Thymus (tissue), 14 donors: ENCODE measurements around the gene ZNF791. TPM values are rescaled to one million over a fixed set of nuclear protein-coding genes. Genes with fewer than 3 reads are reported as not detected.
A peak's percentile ranks its signal among the peaks of the same experiment; 100 is the strongest.
"Not testable (repeated sequence)": the region's sequence is repeated elsewhere in the genome, so short reads cannot be mapped to it uniquely, and the experiment has no call there.

Source experiments
- DNase-seq, 9 donors: peaks; one replicate each; pipeline ENCODE4 v3.0.0-alpha.2; 2013; ENCODE audit warnings: low spot score in 9 of 9, low read depth in 6 of 9, missing footprints in 1 of 9
- H3K27ac ChIP-seq, 2 donors: one replicate each; pipeline ENCODE4 v1.5.1; 2013; ENCODE audit warnings: control low read depth in 1 of 2, low read depth in 1 of 2, low read length in 1 of 2, mild to moderate bottlenecking in 1 of 2, moderate library complexity in 1 of 2
- H3K27me3 ChIP-seq, 2 donors: one replicate each; pipeline ENCODE4 v1.5.1; 2013; ENCODE audit warnings: low read length in 1 of 2; ENCODE audit not compliant: control insufficient read depth in 2 of 2, insufficient read depth in 1 of 2
- H3K36me3 ChIP-seq, 2 donors: one replicate each; pipeline ENCODE4 v1.5.1; 2013; ENCODE audit warnings: low read length in 1 of 2, mild to moderate bottlenecking in 1 of 2, moderate library complexity in 1 of 2; ENCODE audit not compliant: control insufficient read depth in 2 of 2, insufficient read depth in 2 of 2
- H3K4me1 ChIP-seq, 2 donors: one replicate each; pipeline ENCODE4 v1.5.1; 2013; ENCODE audit warnings: low read length in 2 of 2; ENCODE audit not compliant: control insufficient read depth in 2 of 2, insufficient read depth in 2 of 2
- H3K4me3 ChIP-seq, 2 donors: one replicate each; pipeline ENCODE4 v1.5.1; 2013; ENCODE audit warnings: low read length in 2 of 2, control low read depth in 1 of 2, mild to moderate bottlenecking in 1 of 2
- H3K9me3 ChIP-seq, 2 donors: one replicate each; pipeline ENCODE4 v1.5.1; 2013; ENCODE audit warnings: low read length in 1 of 2, mild to moderate bottlenecking in 1 of 2; ENCODE audit not compliant: control insufficient read depth in 2 of 2, insufficient read depth in 1 of 2
- WGBS: extraction: QIAGEN DNeasy Blood & Tissue Kit; methylation state at CpG from one replicate; pipeline ENCODE4 v1.1.7; 2013; 5-methylcytosine and 5-hydroxymethylcytosine counted together
- long read RNA-seq, 10 donors: transcript quantifications; one replicate each; lab custom pipeline, GENCODE V29; 2026
- polyA plus RNA-seq: library from polyadenylated mRNA; stranded (reverse); fragments of 200-250 nt; gene quantifications from one replicate; pipeline ENCODE4 v1.2.3, GENCODE V29; 2013
- total RNA-seq: library from RNA; stranded (reverse); fragments of 120-200 nt; gene quantifications from one replicate; pipeline ENCODE4 v1.2.4, GENCODE V29; 2013
- donor health status: healthy.

ZNF791 gene
- total RNA-seq = 8.6 TPM
- polyA plus RNA-seq = 9.1 TPM
- long read RNA-seq, donor 1 = 0 reads
- long read RNA-seq, donor 2, full-length matches to known transcripts = 6 of 3,988 reads
- long read RNA-seq, donor 2, partial matches to known transcripts = 3,965 of 3,988 reads
- long read RNA-seq, donor 2, other reads (novel, unspliced or antisense) = 17 of 3,988 reads
- long read RNA-seq, donor 3, full-length matches to known transcripts = 4 of 3,538 reads
- long read RNA-seq, donor 3, partial matches to known transcripts = 3,534 of 3,538 reads
- long read RNA-seq, donor 3, other reads (novel, unspliced or antisense) = 0 of 3,538 reads
- long read RNA-seq, donor 4, full-length matches to known transcripts = 1 of 1 reads
- long read RNA-seq, donor 4, partial matches to known transcripts = 0 of 1 reads
- long read RNA-seq, donor 4, other reads (novel, unspliced or antisense) = 0 of 1 reads
- long read RNA-seq, donor 5, full-length matches to known transcripts = 1 of 49 reads
- long read RNA-seq, donor 5, partial matches to known transcripts = 48 of 49 reads
- long read RNA-seq, donor 5, other reads (novel, unspliced or antisense) = 0 of 49 reads
- long read RNA-seq, donor 6, full-length matches to known transcripts = 3 of 8 reads
- long read RNA-seq, donor 6, partial matches to known transcripts = 5 of 8 reads
- long read RNA-seq, donor 6, other reads (novel, unspliced or antisense) = 0 of 8 reads
- long read RNA-seq, donor 7, full-length matches to known transcripts = 3 of 2,045 reads
- long read RNA-seq, donor 7, partial matches to known transcripts = 2,042 of 2,045 reads
- long read RNA-seq, donor 7, other reads (novel, unspliced or antisense) = 0 of 2,045 reads
- long read RNA-seq, donor 8 = 0 reads
- long read RNA-seq, donor 9, full-length matches to known transcripts = 2 of 1,300 reads
- long read RNA-seq, donor 9, partial matches to known transcripts = 1,198 of 1,300 reads
- long read RNA-seq, donor 9, other reads (novel, unspliced or antisense) = 100 of 1,300 reads
- long read RNA-seq, donor 10, full-length matches to known transcripts = 2 of 2 reads
- long read RNA-seq, donor 10, partial matches to known transcripts = 0 of 2 reads
- long read RNA-seq, donor 10, other reads (novel, unspliced or antisense) = 0 of 2 reads

GRCh38 chr19:12610540-12611360, at the start of gene ZNF791, which contains the start of gene ZNF490:
TSS of gene ZNF791 (plus strand) at chr19:12610920. CDS start at chr19:12611080, 160 bp downstream.
TSS of gene ZNF490 (minus strand) at chr19:12610813. CDS start at chr19:12610680, 133 bp downstream.
- H3K27me3 ChIP-seq = no peaks in the 10 kb centered on the region
- H3K4me1 ChIP-seq = peaks cover 25 to 35% of the 10 kb centered on the region in 2 donors
- H3K36me3 ChIP-seq = peaks cover 11 to 21% of the 10 kb centered on the region in 2 donors
- WGBS = under 1% methylated on average over 61 of the region's 61 CpGs
- peak within 1 kb of the TSS; percentile 71 to 89 for H3K4me3 ChIP-seq
- H3K27ac ChIP-seq = peak within 1 kb of the TSS; percentile 88 to 93
- DNase-seq = peak; percentile 91 to 99 (median 95)
- H3K9me3 ChIP-seq = no peaks in the 10 kb centered on the region

- Histone ChIP-seq H3K27me3 (no peaks in the 10 kb centered on the region), H3K36me3 (no peaks in the 10 kb centered on the region), H3K27ac (no peak overlapping the region), H3K4me3 (no peak overlapping the region), H3K4me1 (no peaks in the 10 kb centered on the region), H3K9me3 (no peaks in the 10 kb centered on the region)
- 27% methylated on average over 19 of the region's 19 CpGs for WGBS
- peak; percentile 56 to 92 (median 84) for DNase-seq
These were observed 46.6 kb upstream of the ZNF791 start for GRCh38 chr19:12564016-12564664.

GRCh38 chr19:12566380-12566779, 44.3 kb upstream of the ZNF791 start:
- not testable (repeated sequence) for H3K4me3 ChIP-seq, H3K36me3 ChIP-seq, H3K27me3 ChIP-seq, DNase-seq, H3K4me1 ChIP-seq, H3K9me3 ChIP-seq, H3K27ac ChIP-seq
- WGBS = 96% methylated on average over 5 of the region's 5 CpGs

- H3K4me1 ChIP-seq = no peaks in the 10 kb centered on the region
- WGBS = 90% methylated on average over 4 of the region's 4 CpGs
- no peaks in the 10 kb centered on the region for H3K27me3 ChIP-seq
- H3K36me3 ChIP-seq = no peaks in the 10 kb centered on the region
- H3K27ac ChIP-seq = no peak overlapping the region
- DNase-seq = no peak
- no peaks in the 10 kb centered on the region for H3K9me3 ChIP-seq
- no peak overlapping the region for H3K4me3 ChIP-seq
These were observed 42.8 kb upstream of the ZNF791 start for GRCh38 chr19:12567951-12568350.

- WGBS = 30% methylated on average over 7 of the region's 7 CpGs
- Histone ChIP-seq H3K4me1 (peaks cover 8 to 11% of the 10 kb centered on the region in 2 donors), H3K36me3 (peaks cover 7 to 15% of the 10 kb centered on the region in 2 donors), H3K27ac (no peak overlapping the region), H3K4me3 (no peak overlapping the region), H3K9me3 (no peaks in the 10 kb centered on the region), H3K27me3 (no peaks in the 10 kb centered on the region)
- peak in 6 of 9 donors; percentile 23 to 64 (median 30) for DNase-seq
These were observed 36.7 kb upstream of the ZNF791 start for GRCh38 chr19:12574036-12574435.

- no peaks in the 10 kb centered on the region for H3K27me3 ChIP-seq
- H3K4me1 ChIP-seq = peaks cover 8 to 10% of the 10 kb centered on the region in 2 donors
- DNase-seq = no peak
- peaks cover 7 to 23% of the 10 kb centered on the region in 2 donors for H3K9me3 ChIP-seq
- WGBS = 98% methylated on average over 10 of the region's 10 CpGs
- peaks cover 35 to 42% of the 10 kb centered on the region in 2 donors for H3K36me3 ChIP-seq
- H3K4me3 ChIP-seq = no peak overlapping the region
- no peak overlapping the region for H3K27ac ChIP-seq
These were observed 32.1 kb upstream of the ZNF791 start for GRCh38 chr19:12578641-12579040.

GRCh38 chr19:12580180-12580694, 30.5 kb upstream of the ZNF791 start:
- H3K36me3 ChIP-seq = peaks cover 35 to 42% of the 10 kb centered on the region in 2 donors
- H3K4me1 ChIP-seq = no peaks in the 10 kb centered on the region
- H3K27ac ChIP-seq = no peak overlapping the region
- 99% methylated on average over 11 of the region's 11 CpGs for WGBS
- no peak for DNase-seq
- H3K9me3 ChIP-seq = peaks cover 7 to 23% of the 10 kb centered on the region in 2 donors
- no peaks in the 10 kb centered on the region for H3K27me3 ChIP-seq
- H3K4me3 ChIP-seq = no peak overlapping the region

GRCh38 chr19:12581100-12581499, 29.6 kb upstream of the ZNF791 start:
- no peak overlapping the region for H3K27ac ChIP-seq
- 94% methylated on average over 9 of the region's 9 CpGs for WGBS
- no peak for DNase-seq
- peaks cover 35 to 42% of the 10 kb centered on the region in 2 donors for H3K36me3 ChIP-seq
- H3K27me3 ChIP-seq = no peaks in the 10 kb centered on the region
- no peak overlapping the region for H3K4me3 ChIP-seq
- no peaks in the 10 kb centered on the region for H3K4me1 ChIP-seq
- H3K9me3 ChIP-seq = peaks cover 7 to 23% of the 10 kb centered on the region in 2 donors
